Peyer's patch (tissue), 4 donors: ENCODE data around the gene MORF4L1.

Source experiments
- POLR2A ChIP-seq, 2 donors: fragments of 450-650 bp; IDR thresholded peaks; one replicate each; pipeline ENCODE4 v1.5.1; 2017; ENCODE audit warnings: antibody characterized with exemption in 2 of 2, mild to moderate bottlenecking in 2 of 2, moderate library complexity in 2 of 2
- TF ChIP-seq, protein P1 (sequence below), 6 experiments: fragments of 450-650 bp in 4 of 6; fragments of 200-600 bp in 2 of 6; sonication (generic) in 1 of 6; IDR thresholded peaks; one replicate each; pipeline ENCODE4 v1.5.1; 2017 to 2019; ENCODE audit warnings: antibody characterized with exemption in 6 of 6, mild to moderate bottlenecking in 3 of 6, moderate library complexity in 1 of 6

DNA sequence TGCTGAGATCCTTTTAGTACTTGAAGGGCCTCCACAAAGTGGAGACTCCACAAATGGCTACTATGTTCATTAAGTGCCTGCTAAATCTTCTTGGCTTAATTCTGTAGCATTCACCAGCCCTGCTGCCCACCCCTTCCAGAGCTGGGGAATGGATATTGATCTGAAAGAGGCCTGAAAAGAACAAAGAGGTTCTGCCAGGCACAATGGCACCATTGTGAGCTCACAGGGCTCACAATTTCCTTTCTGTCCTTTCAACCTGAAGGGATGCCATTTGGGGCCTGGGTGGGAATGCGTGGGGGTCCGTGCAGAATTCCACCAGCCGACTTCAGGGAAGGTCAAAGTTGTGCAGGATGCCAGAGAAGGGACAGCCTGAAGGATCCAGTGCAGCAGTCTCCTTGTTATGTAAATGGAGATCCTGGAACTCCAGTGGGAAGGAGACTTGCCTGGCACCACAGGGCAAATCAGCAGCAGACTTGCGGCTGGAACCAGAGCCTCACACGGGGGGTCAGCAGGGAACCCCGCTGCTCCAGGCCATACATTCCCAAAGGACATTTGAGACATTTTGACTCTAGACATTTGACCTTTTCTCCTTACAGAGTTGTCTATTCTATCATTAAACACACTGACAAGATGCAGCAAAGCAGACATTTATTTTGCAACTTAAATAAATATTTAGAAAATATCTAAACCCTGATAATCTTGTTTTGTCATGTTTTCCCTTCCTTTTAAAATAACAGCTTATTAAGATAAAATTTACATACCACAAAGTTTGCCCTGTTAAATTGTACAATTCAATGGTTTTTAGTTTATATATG is 21.5 kb upstream of the MORF4L1 start:
- TF ChIP-seq, protein P1, sequence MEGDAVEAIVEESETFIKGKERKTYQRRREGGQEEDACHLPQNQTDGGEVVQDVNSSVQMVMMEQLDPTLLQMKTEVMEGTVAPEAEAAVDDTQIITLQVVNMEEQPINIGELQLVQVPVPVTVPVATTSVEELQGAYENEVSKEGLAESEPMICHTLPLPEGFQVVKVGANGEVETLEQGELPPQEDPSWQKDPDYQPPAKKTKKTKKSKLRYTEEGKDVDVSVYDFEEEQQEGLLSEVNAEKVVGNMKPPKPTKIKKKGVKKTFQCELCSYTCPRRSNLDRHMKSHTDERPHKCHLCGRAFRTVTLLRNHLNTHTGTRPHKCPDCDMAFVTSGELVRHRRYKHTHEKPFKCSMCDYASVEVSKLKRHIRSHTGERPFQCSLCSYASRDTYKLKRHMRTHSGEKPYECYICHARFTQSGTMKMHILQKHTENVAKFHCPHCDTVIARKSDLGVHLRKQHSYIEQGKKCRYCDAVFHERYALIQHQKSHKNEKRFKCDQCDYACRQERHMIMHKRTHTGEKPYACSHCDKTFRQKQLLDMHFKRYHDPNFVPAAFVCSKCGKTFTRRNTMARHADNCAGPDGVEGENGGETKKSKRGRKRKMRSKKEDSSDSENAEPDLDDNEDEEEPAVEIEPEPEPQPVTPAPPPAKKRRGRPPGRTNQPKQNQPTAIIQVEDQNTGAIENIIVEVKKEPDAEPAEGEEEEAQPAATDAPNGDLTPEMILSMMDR (IDR thresholded peaks at IDR 0.05) = no peak
- no peak for TF ChIP-seq POLR2A (IDR thresholded peaks at IDR 0.05)
